ENCODE results near the gene SLC12A9.

GRCh38 chr7:100882785-100883526 lies 30.4 kb downstream of the SLC12A9 start:
- TF ChIP-seq CTCF (IDR thresholded peaks at IDR 0.05) (no peak), POLR2A (IDR thresholded peaks at IDR 0.05) (no peak)
